ENCODE data around the gene PNMT. TPM values are rescaled to one million over a fixed set of nuclear protein-coding genes. Genes with fewer than 3 reads are reported as not detected.
A peak's percentile ranks its signal among the peaks of the same experiment; 100 is the strongest.

Gene PNMT
- polyA plus RNA-seq, 3 donors, result not detected

- Histone ChIP-seq H3K4me1 (ENCODE audit: control insufficient read depth in 1 of 2, insufficient read depth in 2 of 2, low read length in 2 of 2) (peaks cover 0 to 4% of the 10 kb centered on the region in 2 donors), H3K4me2 (replicated peaks; ENCODE audit: extremely low read depth, low read length, poor library complexity, severe bottlenecking) (no peak overlapping the region), H3K79me2 (ENCODE audit: insufficient read depth, low read length) (no peaks in the 10 kb centered on the region), H3K4me3 (replicated peaks in 1 of 3; ENCODE audit: low read depth in 2 of 3, low read length in 3 of 3) (no peak overlapping the region), H3K27ac (ENCODE audit: low read depth in 1 of 2, low read length in 2 of 2) (no peak overlapping the region), H4K20me1 (ENCODE audit: insufficient read depth, low read length) (no peaks in the 10 kb centered on the region), H3K9me3 (replicated peaks in 1 of 2; ENCODE audit: control insufficient read depth in 1 of 2, insufficient read depth in 1 of 2, low read length in 2 of 2) (no peaks in the 10 kb centered on the region), H3K36me3 (replicated peaks in 1 of 2; ENCODE audit: control insufficient read depth in 1 of 2, insufficient read depth in 2 of 2, low read length in 2 of 2) (no peaks in the 10 kb centered on the region), H3K9ac (ENCODE audit: insufficient read depth, low read length, poor library complexity, severe bottlenecking) (no peak overlapping the region), H2AFZ (ENCODE audit: insufficient read depth, low read depth, low read length, poor library complexity, severe bottlenecking) (no peak overlapping the region), H3K27me3 (ENCODE audit: control insufficient read depth in 2 of 2, insufficient read depth in 2 of 2, low read length in 2 of 2) (no peaks in the 10 kb centered on the region)
- intact Hi-C loops (cut with micrococcal nuclease), result no loop called here
- Mint-ChIP-seq H3K4me3 (no peak overlapping the region), H3K36me3 (no peaks in the 10 kb centered on the region), H3K9me3 (no peaks in the 10 kb centered on the region), H3K27ac (peak overlapping the region in 1 of 7 donors; percentile 45), H3K4me1 (peaks cover 2% of the 10 kb centered on the region), H3K27me3 (ENCODE audit: low read depth in 3 of 3) (peaks cover 0 to 5% (median 4%) of the 10 kb centered on the region in 3 donors)
- WGBS (ENCODE audit: insufficient coverage), result 97% methylated on average over 7 of the region's 11 CpGs
- DNase-seq, result no peak
- TF ChIP-seq, protein P1, sequence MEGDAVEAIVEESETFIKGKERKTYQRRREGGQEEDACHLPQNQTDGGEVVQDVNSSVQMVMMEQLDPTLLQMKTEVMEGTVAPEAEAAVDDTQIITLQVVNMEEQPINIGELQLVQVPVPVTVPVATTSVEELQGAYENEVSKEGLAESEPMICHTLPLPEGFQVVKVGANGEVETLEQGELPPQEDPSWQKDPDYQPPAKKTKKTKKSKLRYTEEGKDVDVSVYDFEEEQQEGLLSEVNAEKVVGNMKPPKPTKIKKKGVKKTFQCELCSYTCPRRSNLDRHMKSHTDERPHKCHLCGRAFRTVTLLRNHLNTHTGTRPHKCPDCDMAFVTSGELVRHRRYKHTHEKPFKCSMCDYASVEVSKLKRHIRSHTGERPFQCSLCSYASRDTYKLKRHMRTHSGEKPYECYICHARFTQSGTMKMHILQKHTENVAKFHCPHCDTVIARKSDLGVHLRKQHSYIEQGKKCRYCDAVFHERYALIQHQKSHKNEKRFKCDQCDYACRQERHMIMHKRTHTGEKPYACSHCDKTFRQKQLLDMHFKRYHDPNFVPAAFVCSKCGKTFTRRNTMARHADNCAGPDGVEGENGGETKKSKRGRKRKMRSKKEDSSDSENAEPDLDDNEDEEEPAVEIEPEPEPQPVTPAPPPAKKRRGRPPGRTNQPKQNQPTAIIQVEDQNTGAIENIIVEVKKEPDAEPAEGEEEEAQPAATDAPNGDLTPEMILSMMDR (IDR thresholded peaks at IDR 0.05), result no peak
Observed at GRCh38 chr17:39716879-39717536, 48.8 kb downstream of the PNMT start.

GRCh38 chr17:39717660-39718059 is 49.4 kb downstream of the PNMT start:
- Histone ChIP-seq H3K27ac (ENCODE audit: low read depth in 1 of 2, low read length in 2 of 2) (no peak overlapping the region), H3K9ac (ENCODE audit: insufficient read depth, low read length, poor library complexity, severe bottlenecking) (no peak overlapping the region), H3K4me3 (replicated peaks in 1 of 3; ENCODE audit: low read depth in 2 of 3, low read length in 3 of 3) (no peak overlapping the region), H2AFZ (ENCODE audit: insufficient read depth, low read depth, low read length, poor library complexity, severe bottlenecking) (no peak overlapping the region), H3K9me3 (replicated peaks in 1 of 2; ENCODE audit: control insufficient read depth in 1 of 2, insufficient read depth in 1 of 2, low read length in 2 of 2) (no peaks in the 10 kb centered on the region), H4K20me1 (ENCODE audit: insufficient read depth, low read length) (no peaks in the 10 kb centered on the region), H3K4me2 (replicated peaks; ENCODE audit: extremely low read depth, low read length, poor library complexity, severe bottlenecking) (no peak overlapping the region), H3K36me3 (replicated peaks in 1 of 2; ENCODE audit: control insufficient read depth in 1 of 2, insufficient read depth in 2 of 2, low read length in 2 of 2) (no peaks in the 10 kb centered on the region), H3K27me3 (ENCODE audit: control insufficient read depth in 2 of 2, insufficient read depth in 2 of 2, low read length in 2 of 2) (no peaks in the 10 kb centered on the region), H3K79me2 (ENCODE audit: insufficient read depth, low read length) (no peaks in the 10 kb centered on the region), H3K4me1 (ENCODE audit: control insufficient read depth in 1 of 2, insufficient read depth in 2 of 2, low read length in 2 of 2) (peaks cover 0 to 4% of the 10 kb centered on the region in 2 donors)
- Mint-ChIP-seq H3K9me3 (no peaks in the 10 kb centered on the region), H3K27ac (no peak overlapping the region), H3K4me3 (no peak overlapping the region), H3K4me1 (peaks cover 2% of the 10 kb centered on the region), H3K27me3 (ENCODE audit: low read depth in 3 of 3) (peaks cover 0 to 4% (median 3%) of the 10 kb centered on the region in 3 donors), H3K36me3 (no peaks in the 10 kb centered on the region)
- TF ChIP-seq, protein P1 (IDR thresholded peaks at IDR 0.05), result no peak
- 90% methylated on average over 3 of the region's 6 CpGs for WGBS (ENCODE audit: insufficient coverage)
- no peak for DNase-seq
- intact Hi-C loops (cut with micrococcal nuclease), result no loop called here

Data from CD14-positive monocyte (primary cell).